K562 (cell line): ENCODE data around the gene CRACDL. TPM values are rescaled to one million over a fixed set of nuclear protein-coding genes. Genes with fewer than 3 reads are reported as not detected.

Experiments
- ATAC-seq: fragments of 200-7000 bp; cut with Tn5 transposase; 3 replicates; pipeline ENCODE4 v1.9.1; 2020; ENCODE audit warnings: moderate library complexity
- BruUV-seq: library from RNA; stranded (reverse); fragments of 400-500 nt; replicated peaks from 2 replicates; lab custom pipeline; 2021; lab: Mats Ljungman, UMichigan
- CTCF ChIA-PET: fragments of 300-600 bp; formaldehyde crosslinking; extraction: SDS; loops from one replicate; lab custom pipeline; 2021; ENCODE audit warnings: low intra/inter-chr PET ratio; lab: Yijun Ruan, JAX
- POLR2A ChIA-PET: fragments of 300-600, 350-650 bp; sonication (Branson Sonifier 250); formaldehyde crosslinking; extraction: SDS; loops from one replicate; lab custom pipeline; 2021; ENCODE audit warnings: antibody characterized with exemption, inconsistent platforms; lab: Yijun Ruan, JAX
- DNase-seq, 4 experiments: peaks; one replicate each; pipeline versions ENCODE4 v3.0.0 to v3.0.0-alpha.2; 2011 to 2018; ENCODE audit warnings: low spot score in 3 of 4, mixed read lengths in 3 of 4; ENCODE audit errors: extremely low read depth in 1 of 4
- FAIRE-seq: peaks from 2 replicates; lab custom pipeline; 2011; peaks lifted over from hg19 to GRCh38; lab: Jason Lieb, UNC
- H2AFZ ChIP-seq: 2 replicates; pipeline ENCODE4 v1.6.0; 2011; ENCODE audit warnings: low read depth, low read length, control low read depth, inconsistent platforms
- H3K27ac ChIP-seq: fragments of 200-600 bp; 3 replicates; pipeline ENCODE4 v1.8.0; 2011; ENCODE audit warnings: low read depth, mild to moderate bottlenecking, control low read depth, inconsistent platforms, low read length, moderate library complexity, mixed read lengths; ENCODE audit errors: extremely low read depth
- H3K27me3 ChIP-seq, 2 experiments: fragments of 300-600 bp in 1 of 2; 2 replicates in 1 of 2; 3 replicates in 1 of 2; pipeline versions ENCODE4 v1.6.0 to v1.8.0; 2011; ENCODE audit warnings: inconsistent platforms in 2 of 2, low read length in 2 of 2, mild to moderate bottlenecking in 1 of 2, mixed read lengths in 1 of 2, moderate library complexity in 1 of 2; ENCODE audit not compliant: control insufficient read depth in 2 of 2, insufficient read depth in 2 of 2
- H3K36me3 ChIP-seq: fragments of 300-600 bp; 3 replicates; pipeline ENCODE4 v1.8.0; 2011; ENCODE audit warnings: mild to moderate bottlenecking, low read length, inconsistent platforms; ENCODE audit not compliant: control insufficient read depth, insufficient read depth
- H3K4me1 ChIP-seq, 2 experiments: fragments of 200-600 bp in 1 of 2; replicated peaks in 1 of 2; 2 replicates in 1 of 2; 3 replicates in 1 of 2; pipeline versions ENCODE4 v1.5.1 to v1.8.0; 2011; ENCODE audit warnings: inconsistent platforms in 2 of 2, low read length in 2 of 2, mild to moderate bottlenecking in 1 of 2, mixed read lengths in 1 of 2, moderate library complexity in 1 of 2; ENCODE audit not compliant: control insufficient read depth in 2 of 2, insufficient read depth in 2 of 2
- H3K4me2 ChIP-seq: 2 replicates; pipeline ENCODE4 v1.6.1; 2011; ENCODE audit warnings: low read length, control low read depth, inconsistent platforms, mixed read lengths; ENCODE audit not compliant: insufficient read depth
- H3K4me3 ChIP-seq: fragments of 200-600 bp; sonication (generic), shearing (Covaris generic); 2 replicates; pipeline ENCODE4 v1.5.1; 2016; ENCODE audit warnings: control low read depth, inconsistent platforms
- H3K79me2 ChIP-seq: fragments of 200-600 bp; 3 replicates; pipeline ENCODE4 v1.8.0; 2011; ENCODE audit warnings: low read length, inconsistent platforms; ENCODE audit not compliant: control insufficient read depth, insufficient read depth
- H3K9ac ChIP-seq, 2 experiments: 2 replicates each; pipeline versions ENCODE4 v1.6.0 to v1.6.1; 2011; ENCODE audit warnings: low read depth in 2 of 2, low read length in 2 of 2, control low read depth in 1 of 2, inconsistent platforms in 1 of 2, mild to moderate bottlenecking in 1 of 2, mixed read lengths in 1 of 2; ENCODE audit not compliant: insufficient read depth in 1 of 2
- H3K9me1 ChIP-seq: one replicate; pipeline ENCODE4 v1.6.0; 2011; ENCODE audit warnings: inconsistent platforms, mild to moderate bottlenecking, low read length, moderate library complexity; ENCODE audit not compliant: control insufficient read depth, insufficient read depth
- H3K9me3 ChIP-seq: replicated peaks from 2 replicates; pipeline ENCODE4 v1.5.1; 2011; ENCODE audit warnings: low read depth, low read length, inconsistent platforms; ENCODE audit not compliant: control insufficient read depth, insufficient read depth
- H4K20me1 ChIP-seq: replicated peaks from 2 replicates; pipeline ENCODE4 v1.6.1; 2011; ENCODE audit warnings: low read length, inconsistent platforms, mixed read lengths; ENCODE audit not compliant: control insufficient read depth, insufficient read depth
- BRD4 ChIP-seq: fragments of 200-600 bp; sonication (generic); IDR thresholded peaks from 2 replicates; pipeline ENCODE4 v1.6.1; 2017; ENCODE audit warnings: inconsistent platforms
- CBX5 ChIP-seq: IDR thresholded peaks from 2 replicates; pipeline ENCODE4 v1.6.1; 2014; ENCODE audit warnings: low read depth, borderline replicate concordance
- DIDO1 ChIP-seq: fragments of 450-650 bp; IDR thresholded peaks from 2 replicates; pipeline ENCODE4 v1.6.1; 2016; ENCODE audit warnings: low read depth, missing biosample characterization, missing genetic modification characterization
- GABPB2 ChIP-seq: fragments of 250-450 bp; sonication (Bioruptor Pico); conservative IDR thresholded peaks from 2 replicates; pipeline ENCODE4 v1.5.1; 2021; ENCODE audit warnings: mild to moderate bottlenecking
- GATAD2A ChIP-seq: fragments of 450-650 bp; IDR thresholded peaks from 2 replicates; pipeline ENCODE4 v1.6.1; 2017
- KLF6 ChIP-seq: fragments of 250-450 bp; sonication (Bioruptor Pico); IDR thresholded peaks from 2 replicates; pipeline ENCODE4 v1.4.0; 2020; ENCODE audit warnings: mild to moderate bottlenecking, moderate library complexity, borderline replicate concordance
- NFRKB ChIP-seq: fragments of 450-650 bp; IDR thresholded peaks from 2 replicates; pipeline ENCODE4 v1.6.1; 2016; ENCODE audit warnings: low read depth
- SIX5 ChIP-seq, 2 experiments: IDR thresholded peaks; 2 replicates each; pipeline ENCODE4 v1.6.1; 2011; ENCODE audit warnings: low read length in 2 of 2, borderline replicate concordance in 1 of 2, low read depth in 1 of 2, mild to moderate bottlenecking in 1 of 2, moderate library complexity in 1 of 2; ENCODE audit not compliant: insufficient read depth in 1 of 2
- WHSC1 ChIP-seq: IDR thresholded peaks from one replicate; pipeline ENCODE4 v1.6.1; 2012; ENCODE audit warnings: low read length, control low read depth, inconsistent platforms
- ZFPM2 ChIP-seq: fragments of 250-450 bp; sonication (Bioruptor Pico); IDR thresholded peaks from 2 replicates; pipeline ENCODE4 v1.5.1; 2022; ENCODE audit warnings: mild to moderate bottlenecking
- ZNF143 ChIP-seq: sonication (generic); formaldehyde crosslinking; IDR thresholded peaks from 2 replicates; pipeline ENCODE4 v1.9.0; 2022; ENCODE audit warnings: mild to moderate bottlenecking, missing genetic modification reagents
- ZNF75A ChIP-seq: fragments of 450-650 bp; formaldehyde crosslinking; IDR thresholded peaks from 2 replicates; pipeline ENCODE4 v1.4.0; 2020; ENCODE audit warnings: mild to moderate bottlenecking
- ZZZ3 ChIP-seq: fragments of 450-650 bp; IDR thresholded peaks from 2 replicates; pipeline ENCODE4 v1.6.1; 2016; ENCODE audit warnings: antibody characterized with exemption, mild to moderate bottlenecking, moderate library complexity
- WGBS: fragments of 100-300 bp; shearing (Covaris generic); methylation state at CpG from one replicate; pipeline ENCODE4 v1.1.6; 2016; ENCODE audit warnings: low coverage, mixed read lengths; ENCODE audit not compliant: insufficient coverage; ENCODE audit errors: missing lambda C conversion rate; 5-methylcytosine and 5-hydroxymethylcytosine counted together
- in situ Hi-C: fragments of 300-500 bp; cut with MboI; formaldehyde crosslinking; loops from 4 replicates; pipeline ENCODE4 v1.15.0; 2018; ENCODE audit warnings: inconsistent platforms, mixed read lengths
- intact Hi-C: fragments of 100-400 bp; cut with micrococcal nuclease; formaldehyde crosslinking; loops from 2 replicates; pipeline ENCODE4 v1.14.2; 2022
- polyA plus RNA-seq, 8 experiments: library from polyadenylated mRNA; depleted of rRNA in 4 of 8; stranded (reverse) in 5 of 8; unstranded in 3 of 8; fragments of >200 nt; fragmentation: Nextera tagmentation in 2 of 8; fragmentation: Illumina TruSeq in 1 of 8; extraction: Ambion mirVana in 2 of 8; extraction: Trizol in 1 of 8; gene quantifications; 2 replicates each; pipeline versions ENCODE4 v1.2.1 to v1.2.3, GENCODE V29; 2011 to 2014; ENCODE audit warnings: inconsistent platforms in 1 of 8, missing spikeins in 1 of 8
- total RNA-seq, 7 experiments: library from RNA; depleted of rRNA in 6 of 7; stranded (reverse); fragments of >200 nt in 6 of 7; fragmentation: Illumina TruSeq in 2 of 7; extraction: Trizol in 2 of 7; gene quantifications; 2 replicates each; pipeline versions ENCODE4 v1.2.1 to v1.2.3, GENCODE V29; 2011 to 2021; ENCODE audit warnings: low replicate concordance in 1 of 7
- TF ChIP-seq, protein P1 (sequence below): fragments of 450-650 bp; IDR thresholded peaks from 2 replicates; pipeline ENCODE4 v1.6.1; 2014; ENCODE audit warnings: low read depth, mild to moderate bottlenecking, moderate library complexity, borderline replicate concordance
- TF ChIP-seq, protein P2 (sequence below): fragments of 250-450 bp; sonication (Bioruptor Pico); IDR thresholded peaks from 2 replicates; pipeline ENCODE4 v1.9.0; 2021; ENCODE audit warnings: mild to moderate bottlenecking
- TF ChIP-seq, protein P3 (sequence below): fragments of 250-450 bp; sonication (Bioruptor Pico); IDR thresholded peaks from 2 replicates; pipeline ENCODE4 v1.4.0; 2020

CRACDL gene
- total and polyA plus RNA-seq, 9 of the 15 experiments (the other 6 are each of a cell fraction or from before 2014, with no cell fraction given) = not detected

DNA sequence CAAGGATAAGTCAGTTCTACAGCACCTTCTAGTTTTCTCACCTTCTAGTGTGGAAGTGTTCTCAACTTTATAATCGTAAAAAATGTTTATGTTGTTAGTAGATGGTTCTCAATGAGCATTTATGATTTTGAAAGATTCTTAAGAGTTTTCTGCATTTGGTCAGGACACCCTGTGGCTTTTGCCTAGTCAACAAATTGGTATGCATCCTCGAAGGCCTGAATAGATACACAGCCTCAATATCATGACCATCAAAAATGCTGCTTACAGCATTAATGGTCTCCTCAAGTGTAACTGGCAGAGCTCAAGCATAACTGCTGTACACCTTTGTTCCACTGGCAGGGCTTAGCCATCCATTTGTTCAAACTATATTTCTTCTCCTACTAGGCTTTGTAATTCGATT is 96.7 kb downstream of the CRACDL start:
- Histone ChIP-seq H3K79me2 (no peaks in the 10 kb centered on the region), H3K4me3 (no peak overlapping the region), H3K36me3 (no peaks in the 10 kb centered on the region), H3K9me1 (no peaks in the 10 kb centered on the region), H4K20me1 (no peaks in the 10 kb centered on the region; the same call in 1 of the 2 replicates), H3K4me1 (no peaks in the 10 kb centered on the region), H3K27ac (no peak overlapping the region), H2AFZ (no peak overlapping the region), H3K27me3 (no peaks in the 10 kb centered on the region), H3K9ac (no peak overlapping the region), H3K9me3 (no peaks in the 10 kb centered on the region), H3K4me2 (no peak overlapping the region)
- ATAC-seq (no peak), DNase-seq (no peak), FAIRE-seq (no peak)
- POLR2A ChIA-PET = no interaction called here
- in situ Hi-C loops (loop anchor here (25.0 kb wide), 1 partner anchor 427 kb away; no protein-coding TSS in a partner anchor), intact Hi-C loops (loop anchor here (10.0 kb wide), 1 partner anchor 424 kb away; no protein-coding TSS in a partner anchor)
- 0% methylated on average over 3 of the region's 3 CpGs for WGBS
- BruUV-seq = no TSS peak
- CTCF ChIA-PET = no interaction called here
- TF ChIP-seq NFRKB = no peak
- TF ChIP-seq DIDO1 = no peak
- TF ChIP-seq ZNF75A (CRISPR knock-in tag) = no peak
- no peak for TF ChIP-seq ZZZ3
- TF ChIP-seq, protein P1, sequence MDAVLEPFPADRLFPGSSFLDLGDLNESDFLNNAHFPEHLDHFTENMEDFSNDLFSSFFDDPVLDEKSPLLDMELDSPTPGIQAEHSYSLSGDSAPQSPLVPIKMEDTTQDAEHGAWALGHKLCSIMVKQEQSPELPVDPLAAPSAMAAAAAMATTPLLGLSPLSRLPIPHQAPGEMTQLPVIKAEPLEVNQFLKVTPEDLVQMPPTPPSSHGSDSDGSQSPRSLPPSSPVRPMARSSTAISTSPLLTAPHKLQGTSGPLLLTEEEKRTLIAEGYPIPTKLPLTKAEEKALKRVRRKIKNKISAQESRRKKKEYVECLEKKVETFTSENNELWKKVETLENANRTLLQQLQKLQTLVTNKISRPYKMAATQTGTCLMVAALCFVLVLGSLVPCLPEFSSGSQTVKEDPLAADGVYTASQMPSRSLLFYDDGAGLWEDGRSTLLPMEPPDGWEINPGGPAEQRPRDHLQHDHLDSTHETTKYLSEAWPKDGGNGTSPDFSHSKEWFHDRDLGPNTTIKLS = no peak
- TF ChIP-seq, protein P2, sequence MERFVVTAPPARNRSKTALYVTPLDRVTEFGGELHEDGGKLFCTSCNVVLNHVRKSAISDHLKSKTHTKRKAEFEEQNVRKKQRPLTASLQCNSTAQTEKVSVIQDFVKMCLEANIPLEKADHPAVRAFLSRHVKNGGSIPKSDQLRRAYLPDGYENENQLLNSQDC (CRISPR knock-in tag) = no peak
- TF ChIP-seq SIX5 (IDR thresholded peaks at IDR 0.05; ENCODE audit: borderline replicate concordance in 1 of 2, insufficient read depth in 1 of 2, low read depth in 1 of 2, low read length in 2 of 2) = no peak
- TF ChIP-seq, protein P3, sequence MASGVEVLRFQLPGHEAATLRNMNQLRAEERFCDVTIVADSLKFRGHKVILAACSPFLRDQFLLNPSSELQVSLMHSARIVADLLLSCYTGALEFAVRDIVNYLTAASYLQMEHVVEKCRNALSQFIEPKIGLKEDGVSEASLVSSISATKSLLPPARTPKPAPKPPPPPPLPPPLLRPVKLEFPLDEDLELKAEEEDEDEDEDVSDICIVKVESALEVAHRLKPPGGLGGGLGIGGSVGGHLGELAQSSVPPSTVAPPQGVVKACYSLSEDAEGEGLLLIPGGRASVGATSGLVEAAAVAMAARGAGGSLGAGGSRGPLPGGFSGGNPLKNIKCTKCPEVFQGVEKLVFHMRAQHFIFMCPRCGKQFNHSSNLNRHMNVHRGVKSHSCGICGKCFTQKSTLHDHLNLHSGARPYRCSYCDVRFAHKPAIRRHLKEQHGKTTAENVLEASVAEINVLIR (CRISPR knock-in tag) = no peak
- TF ChIP-seq GABPB2 (CRISPR knock-in tag) = no peak
- no peak for TF ChIP-seq ZNF143
- no peak for TF ChIP-seq CBX5
- no peak for TF ChIP-seq GATAD2A
- no peak for TF ChIP-seq WHSC1
- TF ChIP-seq BRD4 = no peak
- no peak for TF ChIP-seq ZFPM2
- TF ChIP-seq KLF6 = no peak
